ENCODE measurements around the gene PROX1.

Gene PROX1, protein sequence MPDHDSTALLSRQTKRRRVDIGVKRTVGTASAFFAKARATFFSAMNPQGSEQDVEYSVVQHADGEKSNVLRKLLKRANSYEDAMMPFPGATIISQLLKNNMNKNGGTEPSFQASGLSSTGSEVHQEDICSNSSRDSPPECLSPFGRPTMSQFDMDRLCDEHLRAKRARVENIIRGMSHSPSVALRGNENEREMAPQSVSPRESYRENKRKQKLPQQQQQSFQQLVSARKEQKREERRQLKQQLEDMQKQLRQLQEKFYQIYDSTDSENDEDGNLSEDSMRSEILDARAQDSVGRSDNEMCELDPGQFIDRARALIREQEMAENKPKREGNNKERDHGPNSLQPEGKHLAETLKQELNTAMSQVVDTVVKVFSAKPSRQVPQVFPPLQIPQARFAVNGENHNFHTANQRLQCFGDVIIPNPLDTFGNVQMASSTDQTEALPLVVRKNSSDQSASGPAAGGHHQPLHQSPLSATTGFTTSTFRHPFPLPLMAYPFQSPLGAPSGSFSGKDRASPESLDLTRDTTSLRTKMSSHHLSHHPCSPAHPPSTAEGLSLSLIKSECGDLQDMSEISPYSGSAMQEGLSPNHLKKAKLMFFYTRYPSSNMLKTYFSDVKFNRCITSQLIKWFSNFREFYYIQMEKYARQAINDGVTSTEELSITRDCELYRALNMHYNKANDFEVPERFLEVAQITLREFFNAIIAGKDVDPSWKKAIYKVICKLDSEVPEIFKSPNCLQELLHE

DNA sequence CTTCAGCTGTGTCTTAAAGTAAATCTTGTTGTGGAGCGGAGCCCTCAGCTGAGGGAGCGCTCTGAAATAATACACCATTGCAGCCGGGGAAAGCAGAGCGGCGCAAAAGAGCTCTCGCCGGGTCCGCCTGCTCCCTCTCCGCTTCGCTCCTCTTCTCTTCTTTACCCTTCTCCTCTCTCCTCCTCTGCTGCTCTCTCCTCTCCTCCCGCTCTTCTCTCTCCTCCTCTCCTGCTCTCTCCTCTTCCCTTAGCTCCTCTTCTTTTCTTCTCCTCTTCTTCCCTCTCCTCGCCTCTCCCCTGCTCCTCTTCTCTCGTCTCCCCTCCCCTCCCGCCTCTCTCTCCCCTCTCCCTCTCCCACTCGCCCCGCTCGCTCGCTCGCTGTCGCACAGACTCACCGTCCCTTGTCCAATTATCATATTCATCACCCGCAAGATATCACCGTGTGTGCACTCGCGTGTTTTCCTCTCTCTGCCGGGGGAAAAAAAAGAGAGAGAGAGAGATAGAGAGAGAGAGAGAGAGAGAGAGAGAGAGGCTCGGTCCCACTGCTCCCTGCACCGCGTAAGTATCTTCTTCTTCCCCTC lies at the start of gene PROX1:
Gene PROX1 (plus strand): TSS at position 47 of the 580 bp plus-strand sequence. CDS start 8,563 bp downstream, outside the sequence.
- Histone ChIP-seq H3K9me2 (replicated peaks; ENCODE audit: control insufficient read depth, low read length) (no peaks in the 10 kb centered on the region), H3K79me2 (ENCODE audit: control insufficient read depth, low read length) (peaks cover 32% of the 10 kb centered on the region), H3K4me2 (ENCODE audit: low read length) (peak within 1 kb of the TSS; percentile 76), H3K36me3 (ENCODE audit: control insufficient read depth, low read length) (no peaks in the 10 kb centered on the region), H3K27ac (ENCODE audit: low read depth, low read length) (peak within 1 kb of the TSS; percentile 92), H3K4me1 (ENCODE audit: control insufficient read depth, low read length) (peaks cover 57% of the 10 kb centered on the region), H3K27me3 (ENCODE audit: control insufficient read depth, low read length) (peaks cover 41% of the 10 kb centered on the region), H3K4me3 (ENCODE audit: low read length) (peak within 1 kb of the TSS; percentile 84), H4K20me1 (ENCODE audit: control insufficient read depth, insufficient read depth, low read depth, low read length) (peaks cover 7% of the 10 kb centered on the region), H3K9me3 (ENCODE audit: control insufficient read depth, insufficient read depth, low read length) (no peaks in the 10 kb centered on the region), H3F3A (ENCODE audit: control insufficient read depth, insufficient read depth) (peaks cover 17% of the 10 kb centered on the region)
- TF ChIP-seq, protein P1, sequence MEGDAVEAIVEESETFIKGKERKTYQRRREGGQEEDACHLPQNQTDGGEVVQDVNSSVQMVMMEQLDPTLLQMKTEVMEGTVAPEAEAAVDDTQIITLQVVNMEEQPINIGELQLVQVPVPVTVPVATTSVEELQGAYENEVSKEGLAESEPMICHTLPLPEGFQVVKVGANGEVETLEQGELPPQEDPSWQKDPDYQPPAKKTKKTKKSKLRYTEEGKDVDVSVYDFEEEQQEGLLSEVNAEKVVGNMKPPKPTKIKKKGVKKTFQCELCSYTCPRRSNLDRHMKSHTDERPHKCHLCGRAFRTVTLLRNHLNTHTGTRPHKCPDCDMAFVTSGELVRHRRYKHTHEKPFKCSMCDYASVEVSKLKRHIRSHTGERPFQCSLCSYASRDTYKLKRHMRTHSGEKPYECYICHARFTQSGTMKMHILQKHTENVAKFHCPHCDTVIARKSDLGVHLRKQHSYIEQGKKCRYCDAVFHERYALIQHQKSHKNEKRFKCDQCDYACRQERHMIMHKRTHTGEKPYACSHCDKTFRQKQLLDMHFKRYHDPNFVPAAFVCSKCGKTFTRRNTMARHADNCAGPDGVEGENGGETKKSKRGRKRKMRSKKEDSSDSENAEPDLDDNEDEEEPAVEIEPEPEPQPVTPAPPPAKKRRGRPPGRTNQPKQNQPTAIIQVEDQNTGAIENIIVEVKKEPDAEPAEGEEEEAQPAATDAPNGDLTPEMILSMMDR (IDR thresholded peaks at IDR 0.05; ENCODE audit: low read depth, low read length, poor library complexity, severe bottlenecking): no peak
- TF ChIP-seq EZH2phosphoT487 (IDR thresholded peaks at IDR 0.05; ENCODE audit: borderline replicate concordance, low read length): no peak

DNA sequence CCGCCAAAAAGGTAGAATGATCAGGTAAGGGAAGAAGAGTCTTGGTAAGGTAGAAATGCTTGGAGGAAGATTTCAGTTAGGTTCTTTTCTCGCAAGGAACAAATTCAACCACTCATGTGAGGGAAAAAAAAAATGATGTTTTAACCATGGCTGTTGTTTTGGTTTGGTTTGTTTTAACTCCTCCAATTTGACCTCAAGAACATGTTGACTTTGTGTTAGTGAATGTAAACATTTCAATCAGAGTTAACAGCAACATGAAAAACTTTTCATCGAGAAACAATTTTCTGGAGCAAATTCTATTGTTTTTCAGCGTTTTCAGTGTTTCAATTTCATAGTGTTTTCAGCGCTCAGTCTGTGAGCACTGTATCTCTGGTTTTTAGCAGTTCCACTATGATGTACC lies 49.0 kb upstream of the PROX1 start:
- Histone ChIP-seq H4K20me1 (ENCODE audit: control insufficient read depth, insufficient read depth, low read depth, low read length) (no peaks in the 10 kb centered on the region), H3K4me3 (ENCODE audit: low read length) (no peak overlapping the region), H3K9me3 (ENCODE audit: control insufficient read depth, insufficient read depth, low read length) (no peaks in the 10 kb centered on the region), H3K9me2 (replicated peaks; ENCODE audit: control insufficient read depth, low read length) (no peaks in the 10 kb centered on the region), H3K79me2 (ENCODE audit: control insufficient read depth, low read length) (no peaks in the 10 kb centered on the region), H3K36me3 (ENCODE audit: control insufficient read depth, low read length) (no peaks in the 10 kb centered on the region), H3K4me2 (ENCODE audit: low read length) (no peak overlapping the region), H3K27me3 (ENCODE audit: control insufficient read depth, low read length) (no peaks in the 10 kb centered on the region), H3K4me1 (ENCODE audit: control insufficient read depth, low read length) (peaks cover 9% of the 10 kb centered on the region), H3K27ac (ENCODE audit: low read depth, low read length) (no peak overlapping the region), H3F3A (ENCODE audit: control insufficient read depth, insufficient read depth) (no peaks in the 10 kb centered on the region)
- no peak for TF ChIP-seq EZH2phosphoT487 (IDR thresholded peaks at IDR 0.05; ENCODE audit: borderline replicate concordance, low read length)
- TF ChIP-seq, protein P1 (IDR thresholded peaks at IDR 0.05; ENCODE audit: low read depth, low read length, poor library complexity, severe bottlenecking): no peak

DNA sequence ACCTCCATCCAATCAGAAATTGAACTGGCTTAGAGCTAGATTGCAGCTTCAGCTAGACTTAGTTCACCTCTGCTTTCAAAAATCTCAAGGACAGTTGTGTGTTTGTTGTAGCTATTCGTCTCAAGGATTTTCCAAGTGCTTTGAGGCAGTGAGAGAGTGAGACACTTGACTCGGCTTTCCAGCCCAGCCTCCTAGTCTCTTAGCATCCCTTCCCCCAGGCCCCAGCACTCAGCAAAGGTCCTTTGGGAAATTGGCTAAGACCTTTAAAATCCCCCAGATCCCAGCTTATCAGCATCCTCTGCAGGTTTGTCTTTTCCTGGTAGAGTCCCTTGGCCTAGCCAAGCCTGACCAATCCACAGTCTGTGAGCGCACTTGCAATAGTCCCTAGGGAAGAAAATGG lies 47.9 kb upstream of the PROX1 start:
- no peak overlapping the region for H3K4me2 ChIP-seq (ENCODE audit: low read length)
- no peak overlapping the region for H3K27ac ChIP-seq (ENCODE audit: low read depth, low read length)
- no peaks in the 10 kb centered on the region for H3K9me3 ChIP-seq (ENCODE audit: control insufficient read depth, insufficient read depth, low read length)
- no peaks in the 10 kb centered on the region for H3K27me3 ChIP-seq (ENCODE audit: control insufficient read depth, low read length)
- no peaks in the 10 kb centered on the region for H3F3A ChIP-seq (ENCODE audit: control insufficient read depth, insufficient read depth)
- H3K4me3 ChIP-seq (ENCODE audit: low read length): no peak overlapping the region
- no peaks in the 10 kb centered on the region for H3K9me2 ChIP-seq (replicated peaks; ENCODE audit: control insufficient read depth, low read length)
- TF ChIP-seq, protein P1 (IDR thresholded peaks at IDR 0.05; ENCODE audit: low read depth, low read length, poor library complexity, severe bottlenecking): no peak
- no peak for TF ChIP-seq EZH2phosphoT487 (IDR thresholded peaks at IDR 0.05; ENCODE audit: borderline replicate concordance, low read length)
- no peaks in the 10 kb centered on the region for H3K79me2 ChIP-seq (ENCODE audit: control insufficient read depth, low read length)
- H3K36me3 ChIP-seq (ENCODE audit: control insufficient read depth, low read length): no peaks in the 10 kb centered on the region
- no peaks in the 10 kb centered on the region for H4K20me1 ChIP-seq (ENCODE audit: control insufficient read depth, insufficient read depth, low read depth, low read length)
- H3K4me1 ChIP-seq (ENCODE audit: control insufficient read depth, low read length): peaks cover 9% of the 10 kb centered on the region

Data from DOHH2 (cell line).